GM23338 (cell line): ENCODE measurements around the gene C10orf71. TPM values are rescaled to one million over a fixed set of nuclear protein-coding genes. Genes with fewer than 3 reads are reported as not detected.

Source experiments
- ATAC-seq: fragments of 200-7000 bp; cut with Tn5 transposase; 3 replicates; pipeline ENCODE4 v1.9.1; 2020
- DNase-seq: peaks from one replicate; pipeline ENCODE4 v3.0.0-alpha.2; 2015; ENCODE audit warnings: low spot score
- H2AFZ ChIP-seq: fragments of 200-600 bp; sonication (generic); 2 replicates; pipeline ENCODE4 v1.8.0; 2016; ENCODE audit warnings: antibody characterized with exemption, mild to moderate bottlenecking, moderate library complexity
- H3F3A ChIP-seq: fragments of 200-600 bp; sonication (generic); replicated peaks from 2 replicates; pipeline ENCODE4 v1.8.0; 2017; ENCODE audit warnings: antibody characterized with exemption, mixed run types, low read depth
- H3K27ac ChIP-seq: fragments of 200-600 bp; sonication (generic); 2 replicates; pipeline ENCODE4 v1.6.1; 2016; ENCODE audit warnings: low read depth
- H3K27me3 ChIP-seq: fragments of 200-600 bp; sonication (generic); 2 replicates; pipeline ENCODE4 v1.8.0; 2016; ENCODE audit warnings: mild to moderate bottlenecking, mixed run types, moderate library complexity; ENCODE audit not compliant: insufficient read depth
- H3K36me3 ChIP-seq: fragments of 200-600 bp; sonication (generic); 2 replicates; pipeline ENCODE4 v1.8.0; 2016; ENCODE audit warnings: mild to moderate bottlenecking; ENCODE audit not compliant: insufficient read depth
- H3K4me1 ChIP-seq: fragments of 200-600 bp; sonication (generic); 2 replicates; pipeline ENCODE4 v1.8.0; 2016; ENCODE audit warnings: mild to moderate bottlenecking, moderate library complexity; ENCODE audit not compliant: insufficient read depth
- H3K4me2 ChIP-seq: fragments of 200-600 bp; sonication (generic); 2 replicates; pipeline ENCODE4 v1.7.1; 2017; ENCODE audit warnings: mixed run types
- H3K4me3 ChIP-seq: fragments of 200-600 bp; sonication (generic); 2 replicates; pipeline ENCODE4 v1.6.1; 2016; ENCODE audit warnings: mixed run types
- H3K79me2 ChIP-seq: fragments of 200-600 bp; sonication (generic); replicated peaks from 2 replicates; pipeline ENCODE4 v1.8.0; 2017; ENCODE audit warnings: mild to moderate bottlenecking; ENCODE audit not compliant: insufficient read depth
- H3K9me2 ChIP-seq: fragments of 200-600 bp; sonication (generic); 2 replicates; pipeline ENCODE4 v1.8.0; 2017; ENCODE audit not compliant: insufficient read depth
- H4K20me1 ChIP-seq: fragments of 200-600 bp; sonication (generic); replicated peaks from 2 replicates; pipeline ENCODE4 v1.8.0; 2017; ENCODE audit warnings: mild to moderate bottlenecking; ENCODE audit not compliant: insufficient read depth
- H3K27ac Mint-ChIP-seq: 2 replicates; pipeline ENCODE4 v1.8.0; 2020; ENCODE audit warnings: inconsistent platforms, mild to moderate bottlenecking, moderate library complexity, mixed read lengths
- H3K27me3 Mint-ChIP-seq: 3 replicates; pipeline ENCODE4 v1.8.0; 2022; ENCODE audit warnings: low read depth, mild to moderate bottlenecking, moderate library complexity, mixed read lengths, inconsistent platforms; ENCODE audit not compliant: insufficient read depth, poor library complexity
- H3K36me3 Mint-ChIP-seq: 3 replicates; pipeline ENCODE4 v1.8.0; 2021; ENCODE audit warnings: low read depth, mild to moderate bottlenecking, inconsistent platforms, moderate library complexity, mixed read lengths
- H3K4me1 Mint-ChIP-seq: 3 replicates; pipeline ENCODE4 v1.8.0; 2020; ENCODE audit warnings: mild to moderate bottlenecking, inconsistent platforms, mixed read lengths
- H3K4me3 Mint-ChIP-seq: 3 replicates; pipeline ENCODE4 v1.8.0; 2021; ENCODE audit warnings: moderate library complexity, mild to moderate bottlenecking, inconsistent platforms, mixed read lengths
- H3K9me3 Mint-ChIP-seq: 3 replicates; pipeline ENCODE4 v1.8.0; 2020; ENCODE audit warnings: moderate library complexity, mild to moderate bottlenecking, inconsistent platforms, mixed read lengths
- CREB1 ChIP-seq: fragments of 250-450 bp; sonication (Bioruptor Pico); IDR thresholded peaks from 2 replicates; pipeline ENCODE4 v1.5.0; 2020; ENCODE audit warnings: low read depth, mild to moderate bottlenecking, moderate library complexity
- ETS1 ChIP-seq: IDR thresholded peaks from 2 replicates; pipeline ENCODE4 v1.6.1; 2016; ENCODE audit warnings: antibody characterized with exemption
- EZH2 ChIP-seq: fragments of 200-600 bp; sonication (generic); IDR thresholded peaks from one replicate; pipeline ENCODE4 v1.8.0; 2017; ENCODE audit warnings: antibody characterized with exemption, mild to moderate bottlenecking, low read depth; ENCODE audit not compliant: unreplicated experiment
- EZH2phosphoT487 ChIP-seq: fragments of 200-600 bp; sonication (generic); IDR thresholded peaks from one replicate; pipeline ENCODE4 v1.8.1; 2018; ENCODE audit warnings: antibody characterized with exemption; ENCODE audit not compliant: unreplicated experiment
- JUNB ChIP-seq: IDR thresholded peaks from one replicate; pipeline ENCODE4 v1.6.1; 2016; ENCODE audit warnings: antibody characterized with exemption; ENCODE audit not compliant: unreplicated experiment
- NANOG ChIP-seq: IDR thresholded peaks from 2 replicates; pipeline ENCODE4 v1.6.1; 2016; ENCODE audit warnings: antibody characterized with exemption, borderline replicate concordance
- POLR2AphosphoS5 ChIP-seq: IDR thresholded peaks from 2 replicates; pipeline ENCODE4 v1.6.1; 2016; ENCODE audit warnings: antibody characterized with exemption, low read depth
- STAT1 ChIP-seq: IDR thresholded peaks from one replicate; pipeline ENCODE4 v1.6.1; 2016; ENCODE audit warnings: antibody characterized with exemption; ENCODE audit not compliant: unreplicated experiment
- ZNF114 ChIP-seq: fragments of 250-450 bp; sonication (Bioruptor Pico); IDR thresholded peaks from 2 replicates; pipeline ENCODE4 v1.5.0; 2020; ENCODE audit warnings: mild to moderate bottlenecking, moderate library complexity
- ZNF331 ChIP-seq: fragments of 250-450 bp; sonication (Bioruptor Pico); IDR thresholded peaks from 2 replicates; pipeline ENCODE4 v1.5.0; 2020; ENCODE audit warnings: low read depth, mild to moderate bottlenecking, moderate library complexity
- ZNF462 ChIP-seq: fragments of 250-450 bp; sonication (Bioruptor Pico); IDR thresholded peaks from 2 replicates; pipeline ENCODE4 v1.5.0; 2020; ENCODE audit warnings: mild to moderate bottlenecking, moderate library complexity
- polyA plus RNA-seq: library from polyadenylated mRNA; unstranded; fragments of >200 nt; fragmentation: Nextera tagmentation; extraction: Ambion mirVana; gene quantifications from 2 replicates; pipeline ENCODE4 v1.2.1, GENCODE V29; 2016
- total RNA-seq: library from RNA; depleted of rRNA; stranded (reverse); fragments of >200 nt; shearing (Covaris generic); gene quantifications from 2 replicates; pipeline ENCODE4 v1.2.3, GENCODE V29; 2014
- TF ChIP-seq, protein P1 (sequence below): IDR thresholded peaks from one replicate; pipeline ENCODE4 v1.6.1; 2018; ENCODE audit warnings: antibody characterized with exemption; ENCODE audit not compliant: unreplicated experiment
- TF ChIP-seq, protein P2 (sequence below), 2 experiments: fragments of 200-600 bp in 1 of 2; sonication (generic) in 1 of 2; conservative IDR thresholded peaks; 2 replicates each; pipeline versions ENCODE4 v1.5.1 to v1.6.1; 2016 to 2017; ENCODE audit warnings: antibody characterized with exemption in 2 of 2, low read depth in 2 of 2, mild to moderate bottlenecking in 2 of 2, moderate library complexity in 1 of 2

The C10orf71 gene
- total and polyA plus RNA-seq, 2 experiments from 2014 or later, result not detected

DNA sequence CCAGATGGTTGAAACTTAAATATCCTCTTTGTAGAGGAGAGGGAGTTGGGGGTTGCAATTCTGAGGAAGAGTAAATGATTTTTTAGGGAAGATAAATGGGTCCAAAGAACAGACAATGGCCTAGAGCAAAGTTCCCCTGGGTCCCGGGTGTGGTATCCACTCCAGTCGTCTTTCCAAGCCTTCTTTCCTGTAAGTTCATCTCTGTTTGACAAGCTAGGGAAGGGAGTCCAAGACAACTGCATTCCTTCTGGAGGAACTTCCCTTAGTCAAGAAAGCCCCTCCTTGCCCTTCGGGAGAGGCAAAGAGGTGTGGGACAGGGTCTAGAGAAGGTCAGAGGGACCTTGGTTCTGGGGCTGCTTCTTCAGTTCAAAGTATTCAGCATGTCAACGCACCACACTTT, 33.4 kb downstream of the C10orf71 start:
- DNase-seq, result no peak
- Histone ChIP-seq H3K4me3 (no peak overlapping the region), H3K79me2 (no peaks in the 10 kb centered on the region), H2AFZ (no peak overlapping the region), H3F3A (no peaks in the 10 kb centered on the region), H3K27me3 (no peaks in the 10 kb centered on the region), H3K9me2 (no peaks in the 10 kb centered on the region; the same call in 1 of the 2 replicates), H3K4me2 (no peak overlapping the region), H3K36me3 (no peaks in the 10 kb centered on the region), H4K20me1 (no peaks in the 10 kb centered on the region), H3K4me1 (no peaks in the 10 kb centered on the region), H3K27ac (no peak overlapping the region)
- Mint-ChIP-seq H3K27me3 (peaks cover 10% of the 10 kb centered on the region), H3K4me3 (no peak overlapping the region), H3K27ac (no peak overlapping the region), H3K36me3 (no peaks in the 10 kb centered on the region), H3K9me3 (no peaks in the 10 kb centered on the region; the same call in 2 of the 3 replicates), H3K4me1 (peaks cover 7% of the 10 kb centered on the region)
- TF ChIP-seq CREB1 (CRISPR knock-in tag) (no peak), ZNF462 (no peak), EZH2 (no peak), ETS1 (no peak), ZNF114 (CRISPR knock-in tag) (no peak), NANOG (no peak), POLR2AphosphoS5 (no peak), ZNF331 (CRISPR knock-in tag) (no peak), STAT1 (no peak), EZH2phosphoT487 (no peak), JUNB (no peak)
- TF ChIP-seq, protein P1, sequence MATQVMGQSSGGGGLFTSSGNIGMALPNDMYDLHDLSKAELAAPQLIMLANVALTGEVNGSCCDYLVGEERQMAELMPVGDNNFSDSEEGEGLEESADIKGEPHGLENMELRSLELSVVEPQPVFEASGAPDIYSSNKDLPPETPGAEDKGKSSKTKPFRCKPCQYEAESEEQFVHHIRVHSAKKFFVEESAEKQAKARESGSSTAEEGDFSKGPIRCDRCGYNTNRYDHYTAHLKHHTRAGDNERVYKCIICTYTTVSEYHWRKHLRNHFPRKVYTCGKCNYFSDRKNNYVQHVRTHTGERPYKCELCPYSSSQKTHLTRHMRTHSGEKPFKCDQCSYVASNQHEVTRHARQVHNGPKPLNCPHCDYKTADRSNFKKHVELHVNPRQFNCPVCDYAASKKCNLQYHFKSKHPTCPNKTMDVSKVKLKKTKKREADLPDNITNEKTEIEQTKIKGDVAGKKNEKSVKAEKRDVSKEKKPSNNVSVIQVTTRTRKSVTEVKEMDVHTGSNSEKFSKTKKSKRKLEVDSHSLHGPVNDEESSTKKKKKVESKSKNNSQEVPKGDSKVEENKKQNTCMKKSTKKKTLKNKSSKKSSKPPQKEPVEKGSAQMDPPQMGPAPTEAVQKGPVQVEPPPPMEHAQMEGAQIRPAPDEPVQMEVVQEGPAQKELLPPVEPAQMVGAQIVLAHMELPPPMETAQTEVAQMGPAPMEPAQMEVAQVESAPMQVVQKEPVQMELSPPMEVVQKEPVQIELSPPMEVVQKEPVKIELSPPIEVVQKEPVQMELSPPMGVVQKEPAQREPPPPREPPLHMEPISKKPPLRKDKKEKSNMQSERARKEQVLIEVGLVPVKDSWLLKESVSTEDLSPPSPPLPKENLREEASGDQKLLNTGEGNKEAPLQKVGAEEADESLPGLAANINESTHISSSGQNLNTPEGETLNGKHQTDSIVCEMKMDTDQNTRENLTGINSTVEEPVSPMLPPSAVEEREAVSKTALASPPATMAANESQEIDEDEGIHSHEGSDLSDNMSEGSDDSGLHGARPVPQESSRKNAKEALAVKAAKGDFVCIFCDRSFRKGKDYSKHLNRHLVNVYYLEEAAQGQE, result no peak
- TF ChIP-seq, protein P2, sequence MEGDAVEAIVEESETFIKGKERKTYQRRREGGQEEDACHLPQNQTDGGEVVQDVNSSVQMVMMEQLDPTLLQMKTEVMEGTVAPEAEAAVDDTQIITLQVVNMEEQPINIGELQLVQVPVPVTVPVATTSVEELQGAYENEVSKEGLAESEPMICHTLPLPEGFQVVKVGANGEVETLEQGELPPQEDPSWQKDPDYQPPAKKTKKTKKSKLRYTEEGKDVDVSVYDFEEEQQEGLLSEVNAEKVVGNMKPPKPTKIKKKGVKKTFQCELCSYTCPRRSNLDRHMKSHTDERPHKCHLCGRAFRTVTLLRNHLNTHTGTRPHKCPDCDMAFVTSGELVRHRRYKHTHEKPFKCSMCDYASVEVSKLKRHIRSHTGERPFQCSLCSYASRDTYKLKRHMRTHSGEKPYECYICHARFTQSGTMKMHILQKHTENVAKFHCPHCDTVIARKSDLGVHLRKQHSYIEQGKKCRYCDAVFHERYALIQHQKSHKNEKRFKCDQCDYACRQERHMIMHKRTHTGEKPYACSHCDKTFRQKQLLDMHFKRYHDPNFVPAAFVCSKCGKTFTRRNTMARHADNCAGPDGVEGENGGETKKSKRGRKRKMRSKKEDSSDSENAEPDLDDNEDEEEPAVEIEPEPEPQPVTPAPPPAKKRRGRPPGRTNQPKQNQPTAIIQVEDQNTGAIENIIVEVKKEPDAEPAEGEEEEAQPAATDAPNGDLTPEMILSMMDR (conservative IDR thresholded peaks at IDR 0.05; ENCODE audit: low read depth in 2 of 2), result no peak
- ATAC-seq, result no peak
